Brain microvascular endothelial cell (primary cell): Measurements from ENCODE around the gene EMC1.
"Not testable (repeated sequence)": the region's sequence is repeated elsewhere in the genome, so short reads cannot be mapped to it uniquely, and the experiment has no call there.

ENCODE experiments used
- DNase-seq: peaks from one replicate; pipeline ENCODE4 v3.0.0-alpha.2; 2020
- H3K27ac ChIP-seq: fragments of 250-450 bp; sonication (Bioruptor Pico); 2 replicates; pipeline ENCODE4 v1.5.1; 2020; ENCODE audit warnings: mild to moderate bottlenecking, moderate library complexity
- H3K27me3 ChIP-seq: fragments of 250-450 bp; sonication (Bioruptor Pico); replicated peaks from 2 replicates; pipeline ENCODE4 v1.5.1; 2020; ENCODE audit warnings: mild to moderate bottlenecking
- H3K36me3 ChIP-seq: fragments of 250-450 bp; sonication (Bioruptor Pico); replicated peaks from 2 replicates; pipeline ENCODE4 v1.5.1; 2020; ENCODE audit warnings: mild to moderate bottlenecking
- H3K4me3 ChIP-seq: 2 replicates; pipeline ENCODE4 v1.5.1; 2011; ENCODE audit warnings: low read depth, mild to moderate bottlenecking, control low read depth, low read length, moderate library complexity
- in situ Hi-C: cut with HindIII; loops from 2 replicates; pipeline ENCODE4 v1.10.0; 2017; ENCODE audit warnings: low sequenced_read_pairs, low pct_ligation_motif_present
- TF ChIP-seq, protein P1 (sequence below): IDR thresholded peaks from 2 replicates; pipeline ENCODE4 v1.5.1; 2011; ENCODE audit warnings: low read depth, mild to moderate bottlenecking, moderate library complexity, low read length, control low read depth, inconsistent platforms; ENCODE audit errors: missing control alignments

Gene EMC1

DNA sequence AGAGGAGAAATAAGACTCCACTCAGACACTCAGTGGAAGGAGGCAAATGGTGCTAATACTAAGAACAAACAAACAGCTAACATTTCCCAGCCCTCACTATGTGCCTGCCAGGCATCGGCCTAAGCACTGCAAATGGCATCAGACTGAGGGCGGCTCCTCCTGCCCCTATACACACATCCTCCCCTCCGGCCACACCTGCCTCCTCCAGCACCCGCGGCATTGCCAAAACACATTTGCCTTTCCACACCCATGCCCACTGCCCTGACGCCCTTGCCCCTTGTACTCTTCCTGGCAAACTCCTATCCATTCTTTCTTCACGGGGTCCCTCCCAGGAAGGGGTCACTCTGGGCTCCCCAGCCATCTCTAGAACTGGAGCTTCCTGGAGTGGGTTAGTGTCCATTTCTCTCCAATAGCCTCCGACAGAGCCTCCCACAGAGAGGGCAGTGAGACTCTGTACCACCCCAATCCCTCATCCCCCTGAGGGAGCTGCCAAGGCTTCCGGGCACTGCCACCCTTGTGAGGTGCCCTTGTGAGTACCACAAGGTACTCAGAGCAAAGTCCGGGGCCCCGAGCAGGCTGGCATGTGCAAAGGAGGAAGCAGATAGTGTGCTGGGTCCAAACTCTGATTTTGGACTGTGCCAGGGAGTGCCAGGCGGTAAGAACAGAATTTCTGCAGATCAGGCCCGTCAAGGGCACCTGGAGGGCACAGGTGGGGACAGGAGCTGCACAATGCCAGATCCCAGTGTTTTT is 36.3 kb upstream of the EMC1 start:
- no peak overlapping the region for H3K4me3 ChIP-seq

DNA sequence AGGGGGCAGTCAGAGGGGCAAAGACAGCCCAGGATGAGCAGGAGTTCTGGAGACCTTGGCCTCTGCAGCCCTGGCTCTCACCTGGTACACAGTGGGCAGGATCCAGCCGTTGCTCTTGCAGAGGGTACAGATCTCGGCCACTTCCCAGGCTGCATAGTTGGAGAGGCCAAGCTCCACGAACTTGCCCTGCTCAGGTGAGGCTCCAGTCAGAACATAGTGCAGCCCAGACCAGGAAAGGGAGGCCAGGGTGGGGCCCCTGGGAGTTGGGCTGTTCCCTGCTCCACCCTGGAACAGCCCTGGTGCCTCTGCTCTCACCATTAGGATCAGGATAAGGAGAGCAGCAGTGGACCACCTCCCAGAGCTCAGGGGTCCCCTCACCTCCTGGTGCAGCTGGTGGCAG is 34.5 kb upstream of the EMC1 start:
- DNase-seq, in situ Hi-C loops: not testable (repeated sequence)

More for the DNA sequence above, 36.3 kb upstream of the EMC1 start:
- no peaks in the 10 kb centered on the region for H3K36me3 ChIP-seq
- no peak overlapping the region for H3K27ac ChIP-seq
- H3K27me3 ChIP-seq: no peaks in the 10 kb centered on the region
- TF ChIP-seq, protein P1, sequence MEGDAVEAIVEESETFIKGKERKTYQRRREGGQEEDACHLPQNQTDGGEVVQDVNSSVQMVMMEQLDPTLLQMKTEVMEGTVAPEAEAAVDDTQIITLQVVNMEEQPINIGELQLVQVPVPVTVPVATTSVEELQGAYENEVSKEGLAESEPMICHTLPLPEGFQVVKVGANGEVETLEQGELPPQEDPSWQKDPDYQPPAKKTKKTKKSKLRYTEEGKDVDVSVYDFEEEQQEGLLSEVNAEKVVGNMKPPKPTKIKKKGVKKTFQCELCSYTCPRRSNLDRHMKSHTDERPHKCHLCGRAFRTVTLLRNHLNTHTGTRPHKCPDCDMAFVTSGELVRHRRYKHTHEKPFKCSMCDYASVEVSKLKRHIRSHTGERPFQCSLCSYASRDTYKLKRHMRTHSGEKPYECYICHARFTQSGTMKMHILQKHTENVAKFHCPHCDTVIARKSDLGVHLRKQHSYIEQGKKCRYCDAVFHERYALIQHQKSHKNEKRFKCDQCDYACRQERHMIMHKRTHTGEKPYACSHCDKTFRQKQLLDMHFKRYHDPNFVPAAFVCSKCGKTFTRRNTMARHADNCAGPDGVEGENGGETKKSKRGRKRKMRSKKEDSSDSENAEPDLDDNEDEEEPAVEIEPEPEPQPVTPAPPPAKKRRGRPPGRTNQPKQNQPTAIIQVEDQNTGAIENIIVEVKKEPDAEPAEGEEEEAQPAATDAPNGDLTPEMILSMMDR: no peak
- in situ Hi-C loops: no loop called here
- no peak for DNase-seq

DNA sequence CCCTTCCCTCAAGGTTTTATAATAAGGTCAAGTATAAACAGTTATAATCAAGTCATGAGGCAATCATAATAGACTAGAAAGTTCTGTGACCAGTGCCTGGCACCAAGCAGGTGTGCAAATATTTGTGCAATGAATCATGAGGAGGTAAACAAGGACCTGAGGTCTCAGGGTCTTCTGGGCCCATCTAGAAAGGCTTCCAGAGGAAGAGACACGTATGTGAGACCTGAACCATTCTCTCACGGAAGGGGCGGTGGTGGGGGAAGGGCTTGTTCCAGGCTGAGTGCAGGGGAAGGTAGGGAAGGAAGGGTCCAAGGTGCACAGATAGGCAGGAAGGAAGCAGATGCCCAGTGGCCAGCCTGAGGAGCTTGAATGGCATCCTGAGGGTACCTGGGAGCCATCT is 34.0 kb upstream of the EMC1 start:
- H3K27ac ChIP-seq, in situ Hi-C loops, H3K27me3 ChIP-seq, DNase-seq, H3K4me3 ChIP-seq, H3K36me3 ChIP-seq: not testable (repeated sequence)

More for the DNA sequence above, 34.5 kb upstream of the EMC1 start:
- not testable (repeated sequence) for H3K27ac ChIP-seq, H3K36me3 ChIP-seq, H3K27me3 ChIP-seq, H3K4me3 ChIP-seq

DNA sequence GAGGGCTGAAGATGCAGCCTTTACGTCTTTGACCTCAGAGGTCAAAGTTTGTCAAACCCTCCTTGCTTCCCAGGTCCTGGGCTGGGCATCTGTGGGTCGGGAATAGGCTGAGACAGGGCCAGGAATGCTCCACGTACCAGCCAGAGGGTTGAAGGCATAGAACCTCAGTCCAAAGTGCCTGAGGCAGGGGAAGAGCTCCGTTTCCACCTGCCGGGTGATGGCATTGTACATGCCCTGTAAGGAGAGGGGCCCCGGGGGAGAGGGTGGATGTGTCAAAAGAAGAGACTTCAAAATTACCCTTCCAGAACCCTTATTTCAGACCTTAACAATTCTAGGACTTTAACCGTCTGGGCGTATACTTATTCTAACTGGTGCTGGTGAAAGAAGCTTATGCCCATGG is 33.6 kb upstream of the EMC1 start:
- in situ Hi-C loops: no loop called here
- Histone ChIP-seq H3K36me3 (no peaks in the 10 kb centered on the region), H3K27me3 (no peaks in the 10 kb centered on the region), H3K4me3 (no peak overlapping the region), H3K27ac (no peak overlapping the region)
- DNase-seq: no peak
- TF ChIP-seq, protein P1: no peak

DNA sequence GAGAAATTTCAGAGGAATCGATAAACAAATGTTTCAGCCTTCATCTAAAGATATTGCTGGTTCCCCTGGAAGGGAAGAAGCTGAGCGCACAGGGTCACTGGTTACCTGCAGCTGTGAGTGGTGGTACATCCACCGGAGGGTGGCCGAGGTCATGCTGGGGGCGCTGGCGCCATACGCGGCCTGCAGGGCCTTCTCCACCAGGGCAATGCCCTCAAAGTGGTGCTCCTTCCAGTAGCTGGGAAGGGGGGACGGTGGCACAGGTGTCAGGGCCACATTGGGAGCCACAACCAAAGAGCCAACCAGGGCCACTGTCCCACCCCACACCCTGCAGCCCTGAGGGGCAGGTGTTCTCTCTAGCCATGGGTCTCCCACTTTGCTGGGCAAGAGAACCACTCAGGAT is 32.6 kb upstream of the EMC1 start:
- H3K27ac ChIP-seq: no peak overlapping the region
- no peaks in the 10 kb centered on the region for H3K27me3 ChIP-seq
- TF ChIP-seq, protein P1: no peak
- H3K36me3 ChIP-seq: no peaks in the 10 kb centered on the region
- in situ Hi-C loops: no loop called here
- no peak for DNase-seq
- H3K4me3 ChIP-seq: no peak overlapping the region

DNA sequence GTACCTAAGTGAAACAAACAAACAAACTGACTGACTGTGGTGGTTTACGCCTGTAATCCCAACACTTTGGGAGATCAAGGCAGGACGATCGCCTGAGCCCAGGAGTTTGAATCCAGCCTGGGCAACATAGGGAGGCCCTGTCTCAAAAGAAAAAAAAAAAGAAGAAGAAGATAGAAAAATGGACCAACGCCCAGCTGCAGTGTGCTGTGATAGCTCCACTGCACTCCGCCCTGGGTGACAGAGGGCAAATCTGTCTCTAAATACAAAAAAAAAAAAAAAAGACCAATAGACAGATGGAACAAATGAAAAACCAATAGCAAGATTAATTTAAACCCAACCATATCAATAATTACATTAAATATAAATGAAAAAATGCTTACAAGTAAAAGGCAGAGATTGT is 23.3 kb upstream of the EMC1 start:
- Histone ChIP-seq H3K27me3 (peaks cover 2% of the 10 kb centered on the region), H3K36me3 (no peaks in the 10 kb centered on the region), H3K4me3 (no peak overlapping the region), H3K27ac (no peak overlapping the region)
- TF ChIP-seq, protein P1: no peak
- no peak for DNase-seq
- in situ Hi-C loops: no loop called here

DNA sequence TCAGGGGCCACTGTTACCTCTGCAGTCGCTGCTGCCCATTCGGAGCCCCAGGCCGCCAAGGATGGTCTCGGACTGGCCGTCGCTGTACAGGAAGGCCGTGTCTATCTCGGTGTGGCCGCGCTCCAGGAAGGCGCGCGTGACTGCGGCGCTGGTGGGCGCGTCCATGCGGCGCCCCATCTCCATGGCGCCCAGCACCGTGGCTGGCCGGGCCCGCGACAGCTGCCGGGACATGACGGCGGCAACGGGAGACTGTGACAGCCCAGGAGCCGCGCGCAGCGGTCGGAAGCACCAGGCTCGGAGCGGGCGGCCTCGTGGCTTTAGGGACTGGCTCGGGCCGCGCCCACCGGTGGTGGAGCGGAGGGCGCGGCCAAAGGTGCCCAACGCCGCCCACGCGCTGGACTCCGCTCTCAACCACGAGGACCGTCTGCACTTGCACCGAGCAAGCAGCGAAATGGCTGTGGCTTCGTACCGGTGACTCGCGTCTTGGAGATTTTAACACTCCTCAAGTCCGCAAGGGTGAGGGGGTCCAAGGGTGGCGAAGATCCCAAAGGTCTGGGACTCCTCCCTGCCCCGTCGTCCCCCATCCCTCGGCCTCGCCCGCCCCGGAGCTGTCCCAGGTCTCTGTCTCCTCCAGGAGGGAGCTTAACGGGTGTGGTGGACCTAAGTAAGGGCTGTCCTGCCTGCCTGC is 22.7 kb upstream of the EMC1 start:
- H3K27ac ChIP-seq, H3K4me3 ChIP-seq, DNase-seq, in situ Hi-C loops, H3K27me3 ChIP-seq, H3K36me3 ChIP-seq: not testable (repeated sequence)
